ENCODE data around the gene LCN10. TPM values are rescaled to one million over a fixed set of nuclear protein-coding genes. Genes with fewer than 3 reads are reported as not detected.
"Not testable (repeated sequence)": the region's sequence is repeated elsewhere in the genome, so short reads cannot be mapped to it uniquely, and the experiment has no call there.

Gene LCN10
- total and polyA plus RNA-seq, 5 donors from 2014 or later = 0.30 to 3.9 (median 2.6) TPM

GRCh38 chr9:136756836-136757235 lies 14.1 kb upstream of the LCN10 start:
- no peaks in the 10 kb centered on the region for H3K27me3 ChIP-seq (ENCODE audit: control insufficient read depth, insufficient read depth, low read length)
- H3K36me3 ChIP-seq (ENCODE audit: control insufficient read depth, insufficient read depth, low read length) = no peaks in the 10 kb centered on the region
- Mint-ChIP-seq H3K27me3 (peaks cover 10% of the 10 kb centered on the region), H3K27ac (no peak overlapping the region), H3K36me3 (no peaks in the 10 kb centered on the region), H3K4me3 (no peak overlapping the region), H3K4me1 (peaks cover 0 to 5% (median 0%) of the 10 kb centered on the region in 4 donors), H3K9me3 (peaks cover 2 to 10% (median 6%) of the 10 kb centered on the region in 7 donors)
- no peak for DNase-seq
- no peak overlapping the region for H3K27ac ChIP-seq (ENCODE audit: insufficient read depth, low read length, poor library complexity, severe bottlenecking)
- no peaks in the 10 kb centered on the region for H3K4me1 ChIP-seq (ENCODE audit: control insufficient read depth, insufficient read depth, low read length, poor library complexity, severe bottlenecking)
- H3K9me3 ChIP-seq (ENCODE audit: control insufficient read depth in 2 of 2, low read length in 2 of 2) = peaks cover 5 to 12% of the 10 kb centered on the region in 2 experiments
- no peak overlapping the region for H3K4me3 ChIP-seq (ENCODE audit: low read depth, low read length)
- ATAC-seq (ENCODE audit: low read depth in 2 of 2) = no peak

- peaks cover 0 to 5% (median 0%) of the 10 kb centered on the region in 4 donors for H3K4me1 Mint-ChIP-seq
- no peaks in the 10 kb centered on the region for H3K36me3 Mint-ChIP-seq
- H3K4me3 Mint-ChIP-seq = no peak overlapping the region
- Histone ChIP-seq H3K36me3 (ENCODE audit: control insufficient read depth, insufficient read depth, low read length) (no peaks in the 10 kb centered on the region), H3K27ac (ENCODE audit: insufficient read depth, low read length, poor library complexity, severe bottlenecking) (no peak overlapping the region), H3K27me3 (ENCODE audit: control insufficient read depth, insufficient read depth, low read length) (no peaks in the 10 kb centered on the region), H3K4me3 (ENCODE audit: low read depth, low read length) (no peak overlapping the region), H3K9me3 (ENCODE audit: control insufficient read depth in 2 of 2, low read length in 2 of 2) (peaks cover 9 to 20% of the 10 kb centered on the region in 2 experiments), H3K4me1 (ENCODE audit: control insufficient read depth, insufficient read depth, low read length, poor library complexity, severe bottlenecking) (no peaks in the 10 kb centered on the region)
- H3K9me3 Mint-ChIP-seq = peaks cover 2 to 17% (median 6%) of the 10 kb centered on the region in 7 donors
- peaks cover 10% of the 10 kb centered on the region for H3K27me3 Mint-ChIP-seq
- H3K27ac Mint-ChIP-seq = no peak overlapping the region
- no peak for DNase-seq
- ATAC-seq (ENCODE audit: low read depth in 2 of 2) = no peak
These were observed 13.3 kb upstream of the LCN10 start for GRCh38 chr9:136756134-136756438.

GRCh38 chr9:136755302-136756133 lies 12.8 kb upstream of the LCN10 start:
- H3K4me1 Mint-ChIP-seq; H3K27ac Mint-ChIP-seq; H3K27me3 ChIP-seq (ENCODE audit: control insufficient read depth, insufficient read depth, low read length); ATAC-seq (ENCODE audit: low read depth in 2 of 2); DNase-seq; H3K36me3 ChIP-seq (ENCODE audit: control insufficient read depth, insufficient read depth, low read length); H3K4me3 ChIP-seq (ENCODE audit: low read depth, low read length); H3K4me3 Mint-ChIP-seq; H3K27ac ChIP-seq (ENCODE audit: insufficient read depth, low read length, poor library complexity, severe bottlenecking); H3K36me3 Mint-ChIP-seq; H3K4me1 ChIP-seq (ENCODE audit: control insufficient read depth, insufficient read depth, low read length, poor library complexity, severe bottlenecking): not testable (repeated sequence)
- Mint-ChIP-seq H3K27me3 (peaks cover 12% of the 10 kb centered on the region), H3K9me3 (peaks cover 2 to 22% (median 6%) of the 10 kb centered on the region in 7 donors)
- H3K9me3 ChIP-seq (ENCODE audit: control insufficient read depth in 2 of 2, low read length in 2 of 2) = peaks cover 12 to 21% of the 10 kb centered on the region in 2 experiments

- Mint-ChIP-seq H3K4me1 (no peaks in the 10 kb centered on the region), H3K27me3 (peaks cover 15% of the 10 kb centered on the region), H3K4me3 (no peak overlapping the region), H3K36me3 (no peaks in the 10 kb centered on the region), H3K9me3 (peaks cover 2 to 22% (median 7%) of the 10 kb centered on the region in 7 donors), H3K27ac (no peak overlapping the region)
- Histone ChIP-seq H3K9me3 (ENCODE audit: control insufficient read depth in 2 of 2, low read length in 2 of 2) (peaks cover 12 to 21% of the 10 kb centered on the region in 2 experiments), H3K27me3 (ENCODE audit: control insufficient read depth, insufficient read depth, low read length) (no peaks in the 10 kb centered on the region), H3K27ac (ENCODE audit: insufficient read depth, low read length, poor library complexity, severe bottlenecking) (no peak overlapping the region), H3K36me3 (ENCODE audit: control insufficient read depth, insufficient read depth, low read length) (no peaks in the 10 kb centered on the region), H3K4me1 (ENCODE audit: control insufficient read depth, insufficient read depth, low read length, poor library complexity, severe bottlenecking) (no peaks in the 10 kb centered on the region), H3K4me3 (ENCODE audit: low read depth, low read length) (no peak overlapping the region)
- no peak for ATAC-seq (ENCODE audit: low read depth in 2 of 2)
- no peak for DNase-seq
These were observed 12.0 kb upstream of the LCN10 start for GRCh38 chr9:136754626-136755301.

GRCh38 chr9:136754059-136754572 lies 11.4 kb upstream of the LCN10 start:
- ATAC-seq (ENCODE audit: low read depth in 2 of 2) (no peak), DNase-seq (no peak)
- no peaks in the 10 kb centered on the region for H3K4me1 Mint-ChIP-seq
- no peak overlapping the region for H3K27ac ChIP-seq (ENCODE audit: insufficient read depth, low read length, poor library complexity, severe bottlenecking)
- peaks cover 15% of the 10 kb centered on the region for H3K27me3 Mint-ChIP-seq
- no peak overlapping the region for H3K4me3 ChIP-seq (ENCODE audit: low read depth, low read length)
- H3K27me3 ChIP-seq (ENCODE audit: control insufficient read depth, insufficient read depth, low read length) = no peaks in the 10 kb centered on the region
- H3K36me3 ChIP-seq (ENCODE audit: control insufficient read depth, insufficient read depth, low read length) = no peaks in the 10 kb centered on the region
- no peaks in the 10 kb centered on the region for H3K36me3 Mint-ChIP-seq
- no peak overlapping the region for H3K27ac Mint-ChIP-seq
- peaks cover 2 to 22% (median 7%) of the 10 kb centered on the region in 7 donors for H3K9me3 Mint-ChIP-seq
- no peak overlapping the region for H3K4me3 Mint-ChIP-seq
- peaks cover 12 to 21% of the 10 kb centered on the region in 2 experiments for H3K9me3 ChIP-seq (ENCODE audit: control insufficient read depth in 2 of 2, low read length in 2 of 2)
- no peaks in the 10 kb centered on the region for H3K4me1 ChIP-seq (ENCODE audit: control insufficient read depth, insufficient read depth, low read length, poor library complexity, severe bottlenecking)

- Mint-ChIP-seq H3K36me3 (no peaks in the 10 kb centered on the region), H3K27ac (no peak overlapping the region), H3K4me1 (no peaks in the 10 kb centered on the region), H3K27me3 (peaks cover 15% of the 10 kb centered on the region), H3K4me3 (no peak overlapping the region), H3K9me3 (peaks cover 2 to 22% (median 7%) of the 10 kb centered on the region in 7 donors)
- ATAC-seq (ENCODE audit: low read depth in 2 of 2) = no peak
- Histone ChIP-seq H3K36me3 (ENCODE audit: control insufficient read depth, insufficient read depth, low read length) (no peaks in the 10 kb centered on the region), H3K4me3 (ENCODE audit: low read depth, low read length) (no peak overlapping the region), H3K27me3 (ENCODE audit: control insufficient read depth, insufficient read depth, low read length) (no peaks in the 10 kb centered on the region), H3K4me1 (ENCODE audit: control insufficient read depth, insufficient read depth, low read length, poor library complexity, severe bottlenecking) (no peaks in the 10 kb centered on the region), H3K27ac (ENCODE audit: insufficient read depth, low read length, poor library complexity, severe bottlenecking) (no peak overlapping the region), H3K9me3 (ENCODE audit: control insufficient read depth in 2 of 2, low read length in 2 of 2) (peaks cover 12 to 21% of the 10 kb centered on the region in 2 experiments)
- DNase-seq = no peak
These were observed 10.8 kb upstream of the LCN10 start for GRCh38 chr9:136753371-136754058.

GRCh38 chr9:136751814-136752213 lies 9.1 kb upstream of the LCN10 start:
- Histone ChIP-seq H3K9me3 (ENCODE audit: control insufficient read depth in 2 of 2, low read length in 2 of 2) (peaks cover 12 to 21% of the 10 kb centered on the region in 2 experiments), H3K4me3 (ENCODE audit: low read depth, low read length) (no peak overlapping the region), H3K4me1 (ENCODE audit: control insufficient read depth, insufficient read depth, low read length, poor library complexity, severe bottlenecking) (no peaks in the 10 kb centered on the region), H3K36me3 (ENCODE audit: control insufficient read depth, insufficient read depth, low read length) (no peaks in the 10 kb centered on the region), H3K27me3 (ENCODE audit: control insufficient read depth, insufficient read depth, low read length) (no peaks in the 10 kb centered on the region), H3K27ac (ENCODE audit: insufficient read depth, low read length, poor library complexity, severe bottlenecking) (no peak overlapping the region)
- no peak for DNase-seq
- H3K27me3 Mint-ChIP-seq = peaks cover 15% of the 10 kb centered on the region
- H3K4me3 Mint-ChIP-seq = no peak overlapping the region
- H3K4me1 Mint-ChIP-seq = no peaks in the 10 kb centered on the region
- ATAC-seq (ENCODE audit: low read depth in 2 of 2) = no peak
- H3K27ac Mint-ChIP-seq = no peak overlapping the region
- peaks cover 2 to 22% (median 7%) of the 10 kb centered on the region in 7 donors for H3K9me3 Mint-ChIP-seq
- H3K36me3 Mint-ChIP-seq = no peaks in the 10 kb centered on the region
